Glutamatergic neuron (in vitro differentiated cells): ENCODE measurements around the gene TGFBR3. TPM values are rescaled to one million over a fixed set of nuclear protein-coding genes. Genes with fewer than 3 reads are reported as not detected.

Source experiments
- DNase-seq: peaks from one replicate; pipeline ENCODE4 v3.0.0; 2022
- H3K27ac Mint-ChIP-seq: one replicate; pipeline ENCODE4 v1.8.0; 2020; ENCODE audit warnings: mild to moderate bottlenecking, mixed read lengths, inconsistent platforms; ENCODE audit not compliant: unreplicated experiment
- H3K27me3 Mint-ChIP-seq: one replicate; pipeline ENCODE4 v1.8.0; 2020; ENCODE audit warnings: mild to moderate bottlenecking, moderate library complexity, mixed read lengths, inconsistent platforms; ENCODE audit not compliant: unreplicated experiment
- H3K36me3 Mint-ChIP-seq: one replicate; pipeline ENCODE4 v1.8.0; 2020; ENCODE audit warnings: mild to moderate bottlenecking, mixed read lengths, inconsistent platforms; ENCODE audit not compliant: unreplicated experiment
- H3K4me1 Mint-ChIP-seq: one replicate; pipeline ENCODE4 v1.8.0; 2020; ENCODE audit warnings: mild to moderate bottlenecking, low read depth, mixed read lengths, inconsistent platforms; ENCODE audit not compliant: unreplicated experiment
- H3K4me3 Mint-ChIP-seq: one replicate; pipeline ENCODE4 v1.8.0; 2020; ENCODE audit warnings: mild to moderate bottlenecking, mixed read lengths, inconsistent platforms; ENCODE audit not compliant: unreplicated experiment
- H3K9me3 Mint-ChIP-seq: one replicate; pipeline ENCODE4 v1.8.0; 2020; ENCODE audit warnings: mild to moderate bottlenecking, moderate library complexity, mixed read lengths, inconsistent platforms; ENCODE audit not compliant: unreplicated experiment
- total RNA-seq: library from RNA; stranded (reverse); fragmentation: NEBNext Ultra II Directional; extraction: Animal tissue kit (Norgen Biotek cat#: 25700); gene quantifications from one replicate; pipeline ENCODE4 v1.2.1, GENCODE V29; 2021; ENCODE audit not compliant: unreplicated experiment
- TF ChIP-seq, protein P1 (sequence below): fragments of 200-600 bp; sonication (generic); IDR thresholded peaks from one replicate; pipeline ENCODE4 v1.5.0; 2021; ENCODE audit not compliant: partially characterized antibody, unreplicated experiment

TGFBR3 gene
- total RNA-seq, 1 donor from 2014 or later: 0.98 TPM

- TF ChIP-seq, protein P1, sequence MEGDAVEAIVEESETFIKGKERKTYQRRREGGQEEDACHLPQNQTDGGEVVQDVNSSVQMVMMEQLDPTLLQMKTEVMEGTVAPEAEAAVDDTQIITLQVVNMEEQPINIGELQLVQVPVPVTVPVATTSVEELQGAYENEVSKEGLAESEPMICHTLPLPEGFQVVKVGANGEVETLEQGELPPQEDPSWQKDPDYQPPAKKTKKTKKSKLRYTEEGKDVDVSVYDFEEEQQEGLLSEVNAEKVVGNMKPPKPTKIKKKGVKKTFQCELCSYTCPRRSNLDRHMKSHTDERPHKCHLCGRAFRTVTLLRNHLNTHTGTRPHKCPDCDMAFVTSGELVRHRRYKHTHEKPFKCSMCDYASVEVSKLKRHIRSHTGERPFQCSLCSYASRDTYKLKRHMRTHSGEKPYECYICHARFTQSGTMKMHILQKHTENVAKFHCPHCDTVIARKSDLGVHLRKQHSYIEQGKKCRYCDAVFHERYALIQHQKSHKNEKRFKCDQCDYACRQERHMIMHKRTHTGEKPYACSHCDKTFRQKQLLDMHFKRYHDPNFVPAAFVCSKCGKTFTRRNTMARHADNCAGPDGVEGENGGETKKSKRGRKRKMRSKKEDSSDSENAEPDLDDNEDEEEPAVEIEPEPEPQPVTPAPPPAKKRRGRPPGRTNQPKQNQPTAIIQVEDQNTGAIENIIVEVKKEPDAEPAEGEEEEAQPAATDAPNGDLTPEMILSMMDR: no peak
- no peaks in the 10 kb centered on the region for H3K36me3 Mint-ChIP-seq
- no peaks in the 10 kb centered on the region for H3K9me3 Mint-ChIP-seq
- H3K27me3 Mint-ChIP-seq: peaks cover 1% of the 10 kb centered on the region
- peaks cover 5% of the 10 kb centered on the region for H3K4me1 Mint-ChIP-seq
- H3K4me3 Mint-ChIP-seq: no peak overlapping the region
- no peak overlapping the region for H3K27ac Mint-ChIP-seq
- no peak for DNase-seq
Measured at GRCh38 chr1:91792489-91793071, 93.4 kb downstream of the TGFBR3 start.

GRCh38 chr1:91791691-91792488 is 94.1 kb downstream of the TGFBR3 start:
- Mint-ChIP-seq H3K36me3 (no peaks in the 10 kb centered on the region), H3K27me3 (peaks cover 1% of the 10 kb centered on the region), H3K9me3 (no peaks in the 10 kb centered on the region), H3K27ac (no peak overlapping the region), H3K4me1 (peaks cover 5% of the 10 kb centered on the region), H3K4me3 (no peak overlapping the region)
- no peak for DNase-seq
- TF ChIP-seq, protein P1: no peak

- Mint-ChIP-seq H3K27ac (no peak overlapping the region), H3K4me1 (peaks cover 5% of the 10 kb centered on the region), H3K9me3 (peaks cover 2% of the 10 kb centered on the region), H3K27me3 (peaks cover 1% of the 10 kb centered on the region), H3K4me3 (no peak overlapping the region), H3K36me3 (no peaks in the 10 kb centered on the region)
- no peak for DNase-seq
- TF ChIP-seq, protein P1: no peak
Measured at GRCh38 chr1:91791103-91791502, 94.8 kb downstream of the TGFBR3 start.

DNA sequence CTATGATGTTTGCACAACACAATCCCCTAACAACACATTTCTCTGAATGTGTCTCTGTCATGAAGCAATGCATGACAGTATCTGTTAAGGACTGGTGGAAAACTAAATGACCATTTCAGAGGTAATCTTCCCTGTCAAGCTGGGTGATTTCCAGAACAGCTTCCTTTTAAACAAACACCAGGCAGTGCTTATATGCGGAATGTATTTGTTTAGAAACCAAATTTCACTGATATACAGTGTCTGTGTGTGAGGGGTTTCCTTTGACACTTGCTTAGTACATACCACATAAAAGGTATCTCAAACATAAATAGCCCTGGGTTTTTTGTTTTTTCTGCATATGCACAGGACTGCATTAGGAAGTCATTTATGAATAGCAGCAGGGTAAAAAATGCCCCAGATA is 95.6 kb downstream of the TGFBR3 start:
- TF ChIP-seq, protein P1: no peak
- H3K36me3 Mint-ChIP-seq: no peaks in the 10 kb centered on the region
- H3K27ac Mint-ChIP-seq: no peak overlapping the region
- H3K4me3 Mint-ChIP-seq: no peak overlapping the region
- H3K4me1 Mint-ChIP-seq: peaks cover 5% of the 10 kb centered on the region
- H3K9me3 Mint-ChIP-seq: peaks cover 2% of the 10 kb centered on the region
- DNase-seq: no peak
- peaks cover 1% of the 10 kb centered on the region for H3K27me3 Mint-ChIP-seq

- TF ChIP-seq, protein P1: no peak
- H3K27ac Mint-ChIP-seq: no peak overlapping the region
- H3K9me3 Mint-ChIP-seq: peaks cover 2% of the 10 kb centered on the region
- H3K4me1 Mint-ChIP-seq: peaks cover 5% of the 10 kb centered on the region
- no peaks in the 10 kb centered on the region for H3K36me3 Mint-ChIP-seq
- peaks cover 1% of the 10 kb centered on the region for H3K27me3 Mint-ChIP-seq
- no peak for DNase-seq
- no peak overlapping the region for H3K4me3 Mint-ChIP-seq
Measured at GRCh38 chr1:91789273-91789997, 96.5 kb downstream of the TGFBR3 start.
